K562 (cell line): ENCODE results near the gene NASP. TPM values are rescaled to one million over a fixed set of nuclear protein-coding genes. Genes with fewer than 3 reads are reported as not detected.

Experiments
- ATAC-seq: fragments of 200-7000 bp; cut with Tn5 transposase; 3 replicates; pipeline ENCODE4 v1.9.1; 2020; ENCODE audit warnings: moderate library complexity
- BruUV-seq: library from RNA; stranded (reverse); fragments of 400-500 nt; replicated peaks from 2 replicates; lab custom pipeline; 2021; lab: Mats Ljungman, UMichigan
- CTCF ChIA-PET: fragments of 300-600 bp; formaldehyde crosslinking; extraction: SDS; loops from one replicate; lab custom pipeline; 2021; ENCODE audit warnings: low intra/inter-chr PET ratio; lab: Yijun Ruan, JAX
- POLR2A ChIA-PET: fragments of 300-600, 350-650 bp; sonication (Branson Sonifier 250); formaldehyde crosslinking; extraction: SDS; loops from one replicate; lab custom pipeline; 2021; ENCODE audit warnings: antibody characterized with exemption, inconsistent platforms; lab: Yijun Ruan, JAX
- DNase-seq, 4 experiments: peaks; one replicate each; pipeline versions ENCODE4 v3.0.0 to v3.0.0-alpha.2; 2011 to 2018; ENCODE audit warnings: low spot score in 3 of 4, mixed read lengths in 3 of 4; ENCODE audit errors: extremely low read depth in 1 of 4
- FAIRE-seq: peaks from 2 replicates; lab custom pipeline; 2011; peaks lifted over from hg19 to GRCh38; lab: Jason Lieb, UNC
- H2AFZ ChIP-seq: 2 replicates; pipeline ENCODE4 v1.6.0; 2011; ENCODE audit warnings: low read depth, low read length, control low read depth, inconsistent platforms
- H3K27ac ChIP-seq: fragments of 200-600 bp; 3 replicates; pipeline ENCODE4 v1.8.0; 2011; ENCODE audit warnings: low read depth, mild to moderate bottlenecking, control low read depth, inconsistent platforms, low read length, moderate library complexity, mixed read lengths; ENCODE audit errors: extremely low read depth
- H3K27me3 ChIP-seq, 2 experiments: fragments of 300-600 bp in 1 of 2; 2 replicates in 1 of 2; 3 replicates in 1 of 2; pipeline versions ENCODE4 v1.6.0 to v1.8.0; 2011; ENCODE audit warnings: inconsistent platforms in 2 of 2, low read length in 2 of 2, mild to moderate bottlenecking in 1 of 2, mixed read lengths in 1 of 2, moderate library complexity in 1 of 2; ENCODE audit not compliant: control insufficient read depth in 2 of 2, insufficient read depth in 2 of 2
- H3K36me3 ChIP-seq: fragments of 300-600 bp; 3 replicates; pipeline ENCODE4 v1.8.0; 2011; ENCODE audit warnings: mild to moderate bottlenecking, low read length, inconsistent platforms; ENCODE audit not compliant: control insufficient read depth, insufficient read depth
- H3K4me1 ChIP-seq, 2 experiments: fragments of 200-600 bp in 1 of 2; replicated peaks in 1 of 2; 2 replicates in 1 of 2; 3 replicates in 1 of 2; pipeline versions ENCODE4 v1.5.1 to v1.8.0; 2011; ENCODE audit warnings: inconsistent platforms in 2 of 2, low read length in 2 of 2, mild to moderate bottlenecking in 1 of 2, mixed read lengths in 1 of 2, moderate library complexity in 1 of 2; ENCODE audit not compliant: control insufficient read depth in 2 of 2, insufficient read depth in 2 of 2
- H3K4me2 ChIP-seq: 2 replicates; pipeline ENCODE4 v1.6.1; 2011; ENCODE audit warnings: low read length, control low read depth, inconsistent platforms, mixed read lengths; ENCODE audit not compliant: insufficient read depth
- H3K4me3 ChIP-seq: fragments of 200-600 bp; sonication (generic), shearing (Covaris generic); 2 replicates; pipeline ENCODE4 v1.5.1; 2016; ENCODE audit warnings: control low read depth, inconsistent platforms
- H3K79me2 ChIP-seq: fragments of 200-600 bp; 3 replicates; pipeline ENCODE4 v1.8.0; 2011; ENCODE audit warnings: low read length, inconsistent platforms; ENCODE audit not compliant: control insufficient read depth, insufficient read depth
- H3K9ac ChIP-seq, 2 experiments: 2 replicates each; pipeline versions ENCODE4 v1.6.0 to v1.6.1; 2011; ENCODE audit warnings: low read depth in 2 of 2, low read length in 2 of 2, control low read depth in 1 of 2, inconsistent platforms in 1 of 2, mild to moderate bottlenecking in 1 of 2, mixed read lengths in 1 of 2; ENCODE audit not compliant: insufficient read depth in 1 of 2
- H3K9me1 ChIP-seq: one replicate; pipeline ENCODE4 v1.6.0; 2011; ENCODE audit warnings: inconsistent platforms, mild to moderate bottlenecking, low read length, moderate library complexity; ENCODE audit not compliant: control insufficient read depth, insufficient read depth
- H3K9me3 ChIP-seq: replicated peaks from 2 replicates; pipeline ENCODE4 v1.5.1; 2011; ENCODE audit warnings: low read depth, low read length, inconsistent platforms; ENCODE audit not compliant: control insufficient read depth, insufficient read depth
- H4K20me1 ChIP-seq: replicated peaks from 2 replicates; pipeline ENCODE4 v1.6.1; 2011; ENCODE audit warnings: low read length, inconsistent platforms, mixed read lengths; ENCODE audit not compliant: control insufficient read depth, insufficient read depth
- ATF7 ChIP-seq: fragments of 450-650 bp; IDR thresholded peaks from 2 replicates; pipeline ENCODE4 v1.7.1; 2014; ENCODE audit warnings: mild to moderate bottlenecking, moderate library complexity
- FOXM1 ChIP-seq, 2 experiments: fragments of 450-650 bp in 1 of 2; sonication (generic) in 1 of 2; formaldehyde crosslinking in 1 of 2; IDR thresholded peaks; 2 replicates each; pipeline versions ENCODE4 v1.6.1 to v1.9.0; 2017 to 2022; ENCODE audit warnings: low read depth in 2 of 2, mild to moderate bottlenecking in 2 of 2, missing genetic modification reagents in 1 of 2, moderate library complexity in 1 of 2
- HDAC8 ChIP-seq: fragments of 450-650 bp; IDR thresholded peaks from 2 replicates; pipeline ENCODE4 v1.6.1; 2016; ENCODE audit warnings: mild to moderate bottlenecking, missing genetic modification characterization, moderate library complexity, missing compliant biosample characterization
- HMBOX1 ChIP-seq: sonication (generic); IDR thresholded peaks from 2 replicates; pipeline ENCODE4 v1.6.1; 2016
- ILF3 ChIP-seq: fragments of 450-650 bp; IDR thresholded peaks from 2 replicates; pipeline ENCODE4 v1.6.1; 2018; ENCODE audit warnings: antibody characterized with exemption, mild to moderate bottlenecking, moderate library complexity, borderline replicate concordance
- KDM5B ChIP-seq: fragments of 200-600 bp; sonication (generic); IDR thresholded peaks from 2 replicates; pipeline ENCODE4 v1.6.1; 2012; ENCODE audit warnings: low read depth, mild to moderate bottlenecking, moderate library complexity, low read length, control low read depth, inconsistent platforms; ENCODE audit not compliant: insufficient replicate concordance
- KLF16 ChIP-seq: IDR thresholded peaks from 2 replicates; pipeline ENCODE4 v1.6.1; 2016; ENCODE audit warnings: antibody characterized with exemption
- MAFK ChIP-seq: IDR thresholded peaks from 2 replicates; pipeline ENCODE4 v1.6.1; 2011; ENCODE audit warnings: low read length, improper control_type of control experiment
- NFATC3 ChIP-seq: fragments of 450-650 bp; IDR thresholded peaks from 2 replicates; pipeline ENCODE4 v1.6.1; 2017; ENCODE audit warnings: mild to moderate bottlenecking
- POLR2G ChIP-seq: fragments of 200-400 bp; formaldehyde crosslinking; IDR thresholded peaks from 2 replicates; pipeline ENCODE4 v1.6.1; 2017; ENCODE audit warnings: low read depth, mild to moderate bottlenecking, antibody characterized with exemption, low read length, moderate library complexity
- SMAD3 ChIP-seq: fragments of 450-650 bp; formaldehyde crosslinking; conservative IDR thresholded peaks from 2 replicates; pipeline ENCODE4 v1.4.0; 2020; ENCODE audit warnings: mild to moderate bottlenecking
- SOX6 ChIP-seq: fragments of 450-650 bp; IDR thresholded peaks from 2 replicates; pipeline ENCODE4 v1.6.1; 2014; ENCODE audit warnings: mild to moderate bottlenecking
- TCF7L2 ChIP-seq: fragments of 150-350 bp; IDR thresholded peaks from 2 replicates; pipeline ENCODE4 v1.6.1; 2016; ENCODE audit warnings: low read depth, mild to moderate bottlenecking, low read length, moderate library complexity
- THRAP3 ChIP-seq: fragments of 450-650 bp; IDR thresholded peaks from 2 replicates; pipeline ENCODE4 v1.6.1; 2016; ENCODE audit warnings: mild to moderate bottlenecking, inconsistent platforms, borderline replicate concordance
- THRB ChIP-seq: fragments of 450-650 bp; formaldehyde crosslinking; conservative IDR thresholded peaks from 2 replicates; pipeline ENCODE4 v1.4.0; 2022; ENCODE audit warnings: mild to moderate bottlenecking, missing genetic modification characterization
- ZBTB1 ChIP-seq: sonication (generic); formaldehyde crosslinking; IDR thresholded peaks from 2 replicates; pipeline ENCODE4 v1.8.1; 2023; ENCODE audit warnings: missing genetic modification reagents, low read depth, mild to moderate bottlenecking, borderline replicate concordance
- ZNF124 ChIP-seq: sonication (generic); formaldehyde crosslinking; IDR thresholded peaks from 2 replicates; pipeline ENCODE4 v1.8.1; 2022; ENCODE audit warnings: missing genetic modification reagents
- ZNF184 ChIP-seq: sonication (generic); formaldehyde crosslinking; IDR thresholded peaks from 2 replicates; pipeline ENCODE4 v1.5.0; 2020; ENCODE audit warnings: missing genetic modification reagents
- ZNF316 ChIP-seq: fragments of 450-650 bp; IDR thresholded peaks from 2 replicates; pipeline ENCODE4 v1.6.1; 2016
- ZNF347 ChIP-seq: fragments of 450-650 bp; formaldehyde crosslinking; IDR thresholded peaks from 2 replicates; pipeline ENCODE4 v1.4.0; 2020; ENCODE audit warnings: low read depth, mild to moderate bottlenecking, moderate library complexity
- WGBS: fragments of 100-300 bp; shearing (Covaris generic); methylation state at CpG from one replicate; pipeline ENCODE4 v1.1.6; 2016; ENCODE audit warnings: low coverage, mixed read lengths; ENCODE audit not compliant: insufficient coverage; ENCODE audit errors: missing lambda C conversion rate; 5-methylcytosine and 5-hydroxymethylcytosine counted together
- in situ Hi-C: fragments of 300-500 bp; cut with MboI; formaldehyde crosslinking; loops from 4 replicates; pipeline ENCODE4 v1.15.0; 2018; ENCODE audit warnings: inconsistent platforms, mixed read lengths
- intact Hi-C: fragments of 100-400 bp; cut with micrococcal nuclease; formaldehyde crosslinking; loops from 2 replicates; pipeline ENCODE4 v1.14.2; 2022
- polyA plus RNA-seq, 8 experiments: library from polyadenylated mRNA; depleted of rRNA in 4 of 8; stranded (reverse) in 5 of 8; unstranded in 3 of 8; fragments of >200 nt; fragmentation: Nextera tagmentation in 2 of 8; fragmentation: Illumina TruSeq in 1 of 8; extraction: Ambion mirVana in 2 of 8; extraction: Trizol in 1 of 8; gene quantifications; 2 replicates each; pipeline versions ENCODE4 v1.2.1 to v1.2.3, GENCODE V29; 2011 to 2014; ENCODE audit warnings: inconsistent platforms in 1 of 8, missing spikeins in 1 of 8
- total RNA-seq, 7 experiments: library from RNA; depleted of rRNA in 6 of 7; stranded (reverse); fragments of >200 nt in 6 of 7; fragmentation: Illumina TruSeq in 2 of 7; extraction: Trizol in 2 of 7; gene quantifications; 2 replicates each; pipeline versions ENCODE4 v1.2.1 to v1.2.3, GENCODE V29; 2011 to 2021; ENCODE audit warnings: low replicate concordance in 1 of 7

NASP gene
- total and polyA plus RNA-seq, 9 of the 15 experiments (the other 6 are each of a cell fraction or from before 2014, with no cell fraction given), result 199 to 578 (median 419) TPM

- TF ChIP-seq HMBOX1, result 0 out of 2 replicates have a peak, but pooled peaks have one; percentile 8
- no peak for TF ChIP-seq ATF7
These were observed 37.0 kb downstream of the NASP start (continued) for GRCh38 chr1:45620588-45621500.

GRCh38 chr1:45621501-45621836 is 37.6 kb downstream of the NASP start:
- FAIRE-seq, result no peak
- CTCF ChIA-PET, result no interaction called here
- TF ChIP-seq HDAC8 (tag) (no peak), THRB (CRISPR knock-in tag) (no peak), ZNF316 (no peak), ZBTB1 (CRISPR knock-in tag) (no peak), POLR2G (peak; percentile 14), SMAD3 (CRISPR knock-in tag) (no peak), KLF16 (no peak), MAFK (no peak), TCF7L2 (no peak), ZNF347 (CRISPR knock-in tag) (no peak), FOXM1 (IDR thresholded peaks at IDR 0.05; ENCODE audit: low read depth) (no peak), FOXM1 (CRISPR knock-in tag; IDR thresholded peaks at IDR 0.05; ENCODE audit: low read depth) (no peak), ZNF184 (CRISPR knock-in tag) (no peak), ILF3 (no peak), ZNF124 (CRISPR knock-in tag) (no peak), NFATC3 (no peak), KDM5B (no peak), THRAP3 (no peak), SOX6 (no peak)

More at GRCh38 chr1:45621501-45621836, 37.6 kb downstream of the NASP start:
- no TSS peak for BruUV-seq
- H2AFZ ChIP-seq, result no peak overlapping the region
- no peaks in the 10 kb centered on the region for H3K9me1 ChIP-seq
- DNase-seq, result peak in 1 of 4 experiments; percentile 20
- H3K9me3 ChIP-seq, result no peaks in the 10 kb centered on the region
- no peak overlapping the region for H3K27ac ChIP-seq
- H4K20me1 ChIP-seq, result no peaks in the 10 kb centered on the region; the same call in none of the 2 replicates
- POLR2A ChIA-PET, result interaction anchor here (0.6 to 1.7 kb wide), 4 partner anchors 10 to 633 kb away, joined by 3 to 5 read pairs (median 3); partner anchors contain the start of gene PRDX1
- in situ Hi-C loops (no loop called here), intact Hi-C loops (no loop called here)
- H3K9ac ChIP-seq, result peak overlapping the region in 1 of 2 experiments; percentile 53; a peak in 1 of 4 replicates
- H3K4me1 ChIP-seq, result peaks cover 0 to 17% of the 10 kb centered on the region in 2 experiments; a peak in 2 of 5 replicates
- peak; percentile 2; the same call in 1 of the 3 replicates for ATAC-seq
- WGBS, result 94% methylated on average over 3 of the region's 3 CpGs
- H3K4me3 ChIP-seq, result no peak overlapping the region
- H3K36me3 ChIP-seq, result peaks cover 68% of the 10 kb centered on the region
- no peaks in the 10 kb centered on the region for H3K27me3 ChIP-seq
- no peak overlapping the region for H3K4me2 ChIP-seq
- H3K79me2 ChIP-seq, result no peaks in the 10 kb centered on the region
